Measurements from ENCODE around the gene PTGER1.

DNA sequence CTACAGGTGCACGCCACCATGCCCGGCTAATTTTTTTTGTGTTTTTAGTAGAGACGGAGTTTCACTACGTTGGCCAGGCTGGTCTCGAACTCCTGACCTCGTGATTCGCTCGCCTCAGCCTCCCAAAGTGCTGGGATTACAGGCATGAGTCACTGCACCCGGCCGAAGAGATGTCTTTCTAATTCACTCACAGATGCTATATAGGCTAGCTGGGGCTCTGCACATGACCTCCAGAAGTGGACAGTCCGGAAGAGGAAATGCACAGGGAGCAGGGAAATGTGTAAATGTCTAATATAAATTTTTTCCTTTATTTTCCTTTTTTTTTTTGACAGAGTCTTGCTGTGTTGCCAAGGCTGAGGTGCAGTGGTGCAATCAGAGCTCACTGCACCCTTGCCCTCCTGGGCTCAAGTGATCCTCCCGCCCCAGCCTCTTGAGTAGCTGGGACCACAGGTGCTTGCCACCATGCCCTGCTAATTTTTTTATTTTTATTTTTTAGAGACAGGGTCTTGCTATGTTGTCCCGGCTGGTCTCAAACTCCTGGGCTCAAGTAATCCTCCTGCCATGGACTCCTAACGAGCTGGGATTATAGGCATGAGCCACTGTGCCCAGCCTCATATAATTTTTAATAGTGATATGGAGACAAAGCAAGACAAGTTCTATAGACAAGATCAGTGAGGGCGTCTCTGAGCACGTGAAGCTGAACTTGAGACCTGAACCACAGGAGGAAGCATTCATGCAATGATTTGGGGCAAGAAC lies 12.4 kb upstream of the PTGER1 start:
- TF ChIP-seq, protein P1, sequence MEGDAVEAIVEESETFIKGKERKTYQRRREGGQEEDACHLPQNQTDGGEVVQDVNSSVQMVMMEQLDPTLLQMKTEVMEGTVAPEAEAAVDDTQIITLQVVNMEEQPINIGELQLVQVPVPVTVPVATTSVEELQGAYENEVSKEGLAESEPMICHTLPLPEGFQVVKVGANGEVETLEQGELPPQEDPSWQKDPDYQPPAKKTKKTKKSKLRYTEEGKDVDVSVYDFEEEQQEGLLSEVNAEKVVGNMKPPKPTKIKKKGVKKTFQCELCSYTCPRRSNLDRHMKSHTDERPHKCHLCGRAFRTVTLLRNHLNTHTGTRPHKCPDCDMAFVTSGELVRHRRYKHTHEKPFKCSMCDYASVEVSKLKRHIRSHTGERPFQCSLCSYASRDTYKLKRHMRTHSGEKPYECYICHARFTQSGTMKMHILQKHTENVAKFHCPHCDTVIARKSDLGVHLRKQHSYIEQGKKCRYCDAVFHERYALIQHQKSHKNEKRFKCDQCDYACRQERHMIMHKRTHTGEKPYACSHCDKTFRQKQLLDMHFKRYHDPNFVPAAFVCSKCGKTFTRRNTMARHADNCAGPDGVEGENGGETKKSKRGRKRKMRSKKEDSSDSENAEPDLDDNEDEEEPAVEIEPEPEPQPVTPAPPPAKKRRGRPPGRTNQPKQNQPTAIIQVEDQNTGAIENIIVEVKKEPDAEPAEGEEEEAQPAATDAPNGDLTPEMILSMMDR (conservative IDR thresholded peaks at IDR 0.05; ENCODE audit: low read length), result no peak
- no peak for TF ChIP-seq EZH2phosphoT487 (IDR thresholded peaks at IDR 0.05; ENCODE audit: borderline replicate concordance, low read depth, low read length)
